HUES6 (cell line): ENCODE measurements around the gene WNK1.

Experiments
- H3K27ac ChIP-seq: 2 replicates; pipeline ENCODE4 v1.7.0; 2013; ENCODE audit warnings: low read depth, mild to moderate bottlenecking, low read length, inconsistent platforms
- H3K27me3 ChIP-seq: 2 replicates; pipeline ENCODE4 v1.6.1; 2013; ENCODE audit warnings: low read length; ENCODE audit not compliant: control insufficient read depth, insufficient read depth
- H3K36me3 ChIP-seq: 2 replicates; pipeline ENCODE4 v1.6.1; 2013; ENCODE audit warnings: low read length; ENCODE audit not compliant: control insufficient read depth, insufficient read depth
- H3K4me1 ChIP-seq: 2 replicates; pipeline ENCODE4 v1.6.1; 2013; ENCODE audit warnings: low read length; ENCODE audit not compliant: control insufficient read depth, insufficient read depth
- H3K4me3 ChIP-seq: 2 replicates; pipeline ENCODE4 v1.5.1; 2013; ENCODE audit warnings: low read depth, low read length
- H3K9ac ChIP-seq: one replicate; pipeline ENCODE4 v1.6.1; 2013; ENCODE audit warnings: mild to moderate bottlenecking, low read length
- H3K9me3 ChIP-seq: 2 replicates; pipeline ENCODE4 v1.6.1; 2013; ENCODE audit warnings: low read depth, low read length; ENCODE audit not compliant: control insufficient read depth, insufficient read depth

Gene WNK1

DNA sequence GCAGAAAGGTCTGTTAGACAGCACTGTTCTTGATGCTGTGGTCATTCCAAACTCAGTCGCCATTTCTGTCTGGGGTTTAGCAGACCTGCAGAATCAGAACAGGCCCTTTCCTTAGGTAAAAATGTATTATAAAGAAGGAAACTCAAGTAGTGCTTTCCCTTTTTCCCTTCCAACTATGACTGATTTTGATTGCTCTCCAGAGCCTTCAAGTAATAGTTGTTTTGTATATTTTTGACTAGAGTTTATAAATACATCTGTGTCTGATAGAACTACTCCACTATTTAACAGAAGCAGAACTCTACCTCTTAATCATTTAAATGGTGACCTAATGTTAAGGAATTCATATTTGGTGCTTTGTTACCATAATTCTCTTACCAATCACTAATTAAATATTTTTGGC is 74.0 kb downstream of the WNK1 start:
- Histone ChIP-seq H3K4me3 (no peak overlapping the region), H3K4me1 (no peaks in the 10 kb centered on the region), H3K27me3 (no peaks in the 10 kb centered on the region), H3K36me3 (peaks cover 42% of the 10 kb centered on the region), H3K27ac (no peak overlapping the region), H3K9ac (no peak overlapping the region), H3K9me3 (no peaks in the 10 kb centered on the region; the same call in 1 of the 2 replicates)

DNA sequence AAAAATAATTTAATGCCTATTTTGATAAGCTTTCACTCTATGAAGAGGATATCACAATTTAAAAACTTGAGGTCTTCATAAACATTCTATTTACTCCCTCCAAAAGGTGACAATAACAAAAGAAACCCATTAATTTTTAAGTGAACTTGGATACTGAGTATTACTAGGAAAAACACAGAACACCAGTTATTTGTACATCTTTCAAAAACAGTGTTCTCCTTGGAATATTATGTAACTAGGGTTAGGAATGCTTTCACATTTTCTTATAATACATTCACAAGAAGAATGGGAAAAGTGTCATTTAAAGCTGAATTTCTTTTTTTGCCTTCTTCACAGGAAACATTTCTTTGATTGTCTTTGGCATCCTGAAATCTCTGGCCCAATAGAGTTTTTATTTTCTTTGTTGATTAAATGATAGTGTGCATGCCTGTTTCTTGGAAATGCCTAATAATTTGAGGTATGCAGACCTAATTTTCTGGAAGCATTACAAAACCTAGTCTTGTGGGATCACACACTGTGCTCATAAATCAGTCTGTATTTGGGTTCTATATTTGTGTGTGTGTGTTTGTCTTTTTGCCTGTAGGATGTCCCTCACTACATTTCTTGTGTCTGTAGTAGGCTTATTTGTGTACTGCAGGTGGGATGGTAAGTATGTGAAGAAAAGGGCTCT is 76.5 kb downstream of the WNK1 start:
- peaks cover 45% of the 10 kb centered on the region for H3K36me3 ChIP-seq
- no peak overlapping the region for H3K9ac ChIP-seq
- no peaks in the 10 kb centered on the region for H3K27me3 ChIP-seq
- no peaks in the 10 kb centered on the region for H3K9me3 ChIP-seq
- H3K4me3 ChIP-seq, result no peak overlapping the region
- no peak overlapping the region for H3K27ac ChIP-seq
- no peaks in the 10 kb centered on the region for H3K4me1 ChIP-seq

DNA sequence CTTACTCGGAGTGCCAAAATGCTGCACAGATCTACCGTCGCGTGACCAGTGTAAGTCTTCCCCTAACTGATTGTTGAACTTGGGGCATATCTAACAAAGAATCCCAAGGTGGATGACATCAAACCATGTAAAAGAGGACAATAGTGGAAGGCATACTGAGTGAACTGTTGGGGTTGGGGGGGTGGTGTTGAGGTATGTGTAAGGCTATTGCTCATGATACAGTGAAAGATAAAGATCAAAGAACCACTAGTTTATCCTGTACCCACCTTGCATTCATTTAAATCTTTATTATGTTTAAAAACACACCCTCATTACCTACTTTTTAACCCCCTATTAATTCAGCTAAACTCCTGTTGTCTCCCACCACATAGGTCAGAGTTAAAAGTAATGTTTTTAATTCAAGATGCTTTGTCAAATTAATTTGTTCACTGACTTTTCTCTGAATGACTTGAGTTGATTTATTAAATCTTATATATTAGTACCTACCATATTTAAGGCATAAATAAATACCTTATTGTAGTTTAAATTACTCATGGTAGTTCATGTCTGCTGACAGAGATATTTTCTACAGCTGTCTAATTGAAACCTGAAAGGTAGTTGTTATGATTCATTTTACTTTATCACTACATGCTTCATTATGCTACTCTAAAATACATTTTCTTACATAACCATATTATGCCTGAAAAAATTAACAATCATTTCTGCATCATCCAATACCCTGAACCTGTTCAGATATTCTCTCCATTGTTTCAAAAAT is 77.9 kb downstream of the WNK1 start:
- Histone ChIP-seq H3K4me1 (no peaks in the 10 kb centered on the region), H3K4me3 (no peak overlapping the region), H3K9ac (no peak overlapping the region), H3K27ac (no peak overlapping the region), H3K27me3 (no peaks in the 10 kb centered on the region), H3K9me3 (no peaks in the 10 kb centered on the region), H3K36me3 (peaks cover 45% of the 10 kb centered on the region)

DNA sequence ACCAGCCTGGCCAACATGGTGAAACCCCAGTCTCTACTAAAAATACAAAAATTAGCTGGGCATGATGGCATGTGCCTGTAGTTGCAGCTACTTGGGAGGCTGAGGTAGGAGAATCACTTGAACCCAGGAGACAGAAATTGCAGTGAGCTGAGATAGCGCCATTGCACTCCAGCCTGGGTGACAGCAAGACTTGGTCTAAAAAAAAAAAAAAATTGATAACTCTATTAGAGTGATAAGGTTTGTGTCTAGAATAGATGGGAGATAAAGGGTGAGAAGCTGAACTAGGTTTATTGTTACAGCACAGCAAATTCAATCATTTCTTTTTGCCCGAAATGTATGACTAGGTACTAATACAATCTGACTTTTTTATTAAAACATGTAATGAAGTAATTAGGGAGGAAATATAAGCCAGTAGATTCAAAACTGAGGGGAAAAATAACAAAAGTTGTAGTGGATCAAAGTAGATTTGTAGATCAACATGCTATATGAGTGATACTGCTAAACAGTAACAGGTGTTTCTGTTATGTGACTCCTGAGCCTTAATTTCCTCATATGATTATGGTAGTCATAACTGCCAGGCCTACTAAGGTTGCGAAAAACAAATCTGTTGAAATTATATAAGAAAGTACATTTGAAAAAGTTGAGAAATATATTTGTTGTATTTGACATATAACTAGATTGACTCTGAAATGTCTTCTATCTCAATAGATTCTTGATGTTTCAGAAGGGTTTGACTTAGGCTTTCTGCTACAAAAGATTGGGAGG is 83.6 kb downstream of the WNK1 start:
- Histone ChIP-seq H3K4me1 (no peaks in the 10 kb centered on the region), H3K4me3 (no peak overlapping the region), H3K9me3 (no peaks in the 10 kb centered on the region), H3K27me3 (no peaks in the 10 kb centered on the region), H3K36me3 (peaks cover 4% of the 10 kb centered on the region), H3K9ac (no peak overlapping the region), H3K27ac (no peak overlapping the region)

DNA sequence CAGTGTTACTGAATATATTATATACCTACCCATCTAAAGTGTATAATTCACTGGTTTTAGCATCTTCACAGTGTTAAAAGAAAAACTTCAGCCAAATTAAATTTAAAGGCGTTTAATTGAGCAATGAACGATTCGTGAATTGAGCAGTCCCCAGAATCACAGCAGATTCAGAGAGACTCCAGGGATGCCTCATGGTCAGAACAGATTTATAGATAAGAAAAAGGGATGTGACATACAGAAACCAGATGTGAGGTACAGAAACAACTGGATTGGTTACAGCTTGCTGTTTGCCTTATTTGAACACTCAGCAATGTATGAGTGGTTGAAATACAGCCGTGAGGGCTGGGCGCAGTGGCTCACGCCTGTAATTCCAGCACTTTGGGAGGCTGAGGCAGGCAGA is 84.6 kb downstream of the WNK1 start:
- Histone ChIP-seq H3K9ac (no peak overlapping the region), H3K27me3 (no peaks in the 10 kb centered on the region), H3K27ac (no peak overlapping the region), H3K36me3 (no peaks in the 10 kb centered on the region; the same call in 1 of the 2 replicates), H3K9me3 (no peaks in the 10 kb centered on the region), H3K4me1 (no peaks in the 10 kb centered on the region), H3K4me3 (no peak overlapping the region)

DNA sequence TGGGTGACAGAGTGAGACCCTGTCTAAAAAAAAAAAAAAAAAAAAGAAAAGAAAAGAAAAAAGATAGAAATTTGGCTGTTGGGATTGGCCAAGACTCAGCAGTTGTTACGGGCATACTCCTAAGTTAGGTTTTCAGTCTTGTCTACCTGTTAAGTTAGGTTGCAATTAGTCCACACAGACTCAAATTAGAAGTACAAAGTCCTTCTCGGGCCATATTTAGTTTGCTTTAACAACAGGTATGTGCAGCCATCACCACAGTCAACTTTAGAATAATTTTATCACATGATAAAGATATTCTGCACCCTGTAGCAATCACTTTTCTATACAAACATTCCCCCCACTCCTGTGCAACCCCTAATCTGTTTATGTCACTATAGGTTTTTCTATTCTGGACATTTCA is 85.2 kb downstream of the WNK1 start:
- no peaks in the 10 kb centered on the region for H3K9me3 ChIP-seq
- no peaks in the 10 kb centered on the region for H3K27me3 ChIP-seq
- no peaks in the 10 kb centered on the region for H3K4me1 ChIP-seq
- H3K27ac ChIP-seq, result no peak overlapping the region
- H3K36me3 ChIP-seq, result no peaks in the 10 kb centered on the region; the same call in 1 of the 2 replicates
- H3K9ac ChIP-seq, result no peak overlapping the region
- no peak overlapping the region for H3K4me3 ChIP-seq

DNA sequence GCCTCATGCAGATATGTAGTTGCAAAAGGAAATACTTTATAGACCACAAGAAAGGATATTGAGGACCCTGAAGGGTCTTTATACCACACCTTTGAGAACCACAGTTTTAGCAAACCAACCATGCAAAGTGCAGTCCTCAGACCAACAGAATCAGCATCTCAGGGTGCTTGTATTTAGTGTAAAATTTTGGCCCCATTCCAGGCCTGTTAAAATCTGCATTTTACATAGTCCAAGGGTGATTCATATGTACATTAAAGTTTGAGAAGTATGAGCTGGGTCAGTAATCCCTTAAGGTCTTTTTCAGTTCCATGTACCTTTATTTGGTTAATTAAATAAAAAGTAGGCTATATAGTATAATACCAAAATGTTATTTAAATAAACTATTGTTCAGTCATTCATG is 91.2 kb downstream of the WNK1 start:
- Histone ChIP-seq H3K4me1 (no peaks in the 10 kb centered on the region), H3K27ac (no peak overlapping the region), H3K36me3 (peaks cover 7% of the 10 kb centered on the region; the same call in 1 of the 2 replicates), H3K27me3 (no peaks in the 10 kb centered on the region), H3K9ac (no peak overlapping the region), H3K4me3 (no peak overlapping the region), H3K9me3 (no peaks in the 10 kb centered on the region)

DNA sequence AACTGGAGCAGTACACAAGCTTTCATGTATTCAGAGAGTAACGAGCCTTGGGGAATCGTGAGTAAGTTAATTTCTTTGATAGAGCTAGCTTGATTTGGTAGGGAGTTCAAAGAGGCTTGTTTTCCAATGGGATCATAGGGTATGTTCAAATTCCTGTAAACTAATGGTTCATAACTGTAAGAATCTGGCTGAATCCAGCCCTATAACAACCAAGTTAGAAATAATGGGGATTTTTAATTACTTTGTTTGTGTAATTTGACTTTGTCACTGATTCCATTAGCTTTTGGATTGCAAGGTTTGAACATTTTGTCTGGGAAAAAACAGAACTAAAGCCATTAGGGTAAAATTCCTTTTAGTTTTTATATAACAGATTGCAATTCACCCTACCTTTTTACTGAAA is 94.0 kb downstream of the WNK1 start:
- Histone ChIP-seq H3K27ac (peak overlapping the region; percentile 57; the same call in 1 of the 2 replicates), H3K9ac (no peak overlapping the region), H3K4me1 (no peaks in the 10 kb centered on the region), H3K9me3 (no peaks in the 10 kb centered on the region), H3K4me3 (no peak overlapping the region), H3K36me3 (peaks cover 10% of the 10 kb centered on the region), H3K27me3 (no peaks in the 10 kb centered on the region)

DNA sequence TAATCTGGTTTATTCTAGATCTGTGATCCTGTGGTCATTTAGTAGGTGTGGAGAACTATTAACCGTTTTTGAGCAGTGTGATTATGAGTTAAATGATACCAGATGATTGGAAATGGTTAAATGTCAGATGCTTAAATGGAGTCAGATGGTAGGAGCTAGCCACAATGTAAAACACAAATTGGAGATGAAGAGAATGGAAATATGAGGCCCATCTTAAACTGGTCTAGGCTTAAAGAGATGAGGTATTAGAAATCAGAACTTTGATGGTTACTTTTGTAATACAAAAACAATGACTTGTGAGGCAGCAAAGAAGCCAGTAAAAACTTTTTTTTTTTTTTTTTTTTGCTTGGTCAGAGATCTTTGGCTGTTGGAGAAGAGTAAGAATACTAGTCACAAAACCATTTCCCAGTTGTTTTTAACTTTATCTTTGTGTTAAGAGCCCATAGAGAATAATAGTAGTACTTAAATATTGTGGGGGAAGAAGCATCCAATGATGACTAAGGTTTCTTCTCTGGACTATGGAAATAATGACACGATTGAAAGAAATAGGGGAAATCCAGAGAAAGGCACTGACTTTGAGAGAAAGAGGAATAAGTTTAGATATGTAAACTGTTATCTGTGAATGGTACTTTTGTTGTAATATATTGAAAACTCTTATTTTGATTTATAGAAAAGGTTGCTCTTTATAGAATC is 95.9 kb downstream of the WNK1 start:
- H3K36me3 ChIP-seq, result peaks cover 10% of the 10 kb centered on the region
- H3K4me3 ChIP-seq, result no peak overlapping the region
- H3K27ac ChIP-seq, result no peak overlapping the region
- H3K4me1 ChIP-seq, result no peaks in the 10 kb centered on the region
- no peaks in the 10 kb centered on the region for H3K9me3 ChIP-seq
- no peaks in the 10 kb centered on the region for H3K27me3 ChIP-seq
- no peak overlapping the region for H3K9ac ChIP-seq

DNA sequence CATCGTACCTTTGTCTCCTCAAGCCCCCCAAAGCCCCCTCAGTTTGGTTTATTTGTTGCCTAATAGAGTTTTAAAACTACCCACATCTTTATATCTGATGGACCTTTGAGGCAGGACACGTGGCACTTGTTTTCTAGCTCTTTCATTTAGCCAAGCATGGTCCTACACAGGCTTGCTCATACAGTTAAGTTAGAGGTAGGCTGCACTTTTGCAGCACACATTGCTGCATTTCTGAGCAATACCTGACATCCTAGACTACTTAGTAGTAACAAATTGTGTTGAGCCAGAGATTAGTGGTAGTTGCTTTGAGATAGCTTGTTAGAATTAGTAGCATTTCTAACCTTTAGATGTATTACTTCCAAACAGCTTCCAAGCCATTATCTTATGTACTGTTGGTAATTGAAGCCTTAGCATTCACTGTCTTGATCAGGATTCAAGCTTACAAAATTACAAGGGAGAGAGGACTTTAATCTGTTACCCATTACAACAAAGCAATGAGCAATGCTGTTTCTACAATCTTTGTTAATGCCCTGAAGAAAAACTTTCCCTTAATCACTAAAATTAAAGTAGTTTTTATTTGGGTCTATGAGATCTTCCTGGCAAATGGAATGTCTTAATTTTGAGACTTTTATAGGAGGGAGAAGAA is 96.6 kb downstream of the WNK1 start:
- H3K9ac ChIP-seq, result no peak overlapping the region
- H3K9me3 ChIP-seq, result no peaks in the 10 kb centered on the region
- peaks cover 6% of the 10 kb centered on the region for H3K36me3 ChIP-seq
- no peaks in the 10 kb centered on the region for H3K4me1 ChIP-seq
- H3K4me3 ChIP-seq, result no peak overlapping the region
- H3K27ac ChIP-seq, result no peak overlapping the region
- H3K27me3 ChIP-seq, result no peaks in the 10 kb centered on the region
